ENCODE measurements around the gene CCNK.
A peak's percentile ranks its signal among the peaks of the same experiment; 100 is the strongest.

CCNK gene

GRCh38 chr14:99507860-99508640, 26.8 kb downstream of the CCNK start:
- ATAC-seq = no peak
- no peak for DNase-seq

GRCh38 chr14:99508896-99509629, 27.9 kb downstream of the CCNK start:
- ATAC-seq = no peak

GRCh38 chr14:99509871-99510555, 28.8 kb downstream of the CCNK start:
- ATAC-seq = no peak
- no peak for DNase-seq

More at GRCh38 chr14:99508896-99509629, 27.9 kb downstream of the CCNK start:
- DNase-seq = no peak

GRCh38 chr14:99510556-99511139, 29.4 kb downstream of the CCNK start:
- no peak for DNase-seq
- ATAC-seq = no peak

- DNase-seq (no peak), ATAC-seq (no peak)
Measured at GRCh38 chr14:99511421-99512109, 30.4 kb downstream of the CCNK start.

GRCh38 chr14:99512110-99512449, 30.9 kb downstream of the CCNK start:
- ATAC-seq = no peak
- DNase-seq = no peak

- no peak for ATAC-seq
Measured at GRCh38 chr14:99512571-99513182, 31.5 kb downstream of the CCNK start.

GRCh38 chr14:99513183-99513694, 32.0 kb downstream of the CCNK start:
- ATAC-seq = no peak
- no peak for DNase-seq

More at GRCh38 chr14:99512571-99513182, 31.5 kb downstream of the CCNK start:
- DNase-seq = no peak

- no peak for DNase-seq
- no peak for ATAC-seq
Measured at GRCh38 chr14:99513946-99514551, 32.8 kb downstream of the CCNK start.

- DNase-seq = no peak
- ATAC-seq = no peak
Measured at GRCh38 chr14:99514552-99515300, 33.5 kb downstream of the CCNK start.

- ATAC-seq = no peak
Measured at GRCh38 chr14:99515301-99516155, 34.3 kb downstream of the CCNK start.

GRCh38 chr14:99516156-99516870, 35.1 kb downstream of the CCNK start:
- DNase-seq = no peak
- ATAC-seq = no peak

More at GRCh38 chr14:99515301-99516155, 34.3 kb downstream of the CCNK start:
- no peak for DNase-seq

GRCh38 chr14:99516871-99517642, 35.8 kb downstream of the CCNK start:
- DNase-seq = no peak
- ATAC-seq = no peak

GRCh38 chr14:99517643-99518381, 36.6 kb downstream of the CCNK start:
- ATAC-seq = no peak
- DNase-seq = no peak

- peak; percentile 86 for DNase-seq
- ATAC-seq = peak; percentile 62
Measured at GRCh38 chr14:99518441-99519346, 37.5 kb downstream of the CCNK start.

GRCh38 chr14:99519347-99519881, 38.2 kb downstream of the CCNK start:
- DNase-seq = no peak
- ATAC-seq = no peak
